ENCODE data around the gene LYPD6. TPM values are rescaled to one million over a fixed set of nuclear protein-coding genes. Genes with fewer than 3 reads are reported as not detected.

Gene LYPD6
- total RNA-seq, 2 donors from 2014 or later, result 0.99 to 2.9 TPM

DNA sequence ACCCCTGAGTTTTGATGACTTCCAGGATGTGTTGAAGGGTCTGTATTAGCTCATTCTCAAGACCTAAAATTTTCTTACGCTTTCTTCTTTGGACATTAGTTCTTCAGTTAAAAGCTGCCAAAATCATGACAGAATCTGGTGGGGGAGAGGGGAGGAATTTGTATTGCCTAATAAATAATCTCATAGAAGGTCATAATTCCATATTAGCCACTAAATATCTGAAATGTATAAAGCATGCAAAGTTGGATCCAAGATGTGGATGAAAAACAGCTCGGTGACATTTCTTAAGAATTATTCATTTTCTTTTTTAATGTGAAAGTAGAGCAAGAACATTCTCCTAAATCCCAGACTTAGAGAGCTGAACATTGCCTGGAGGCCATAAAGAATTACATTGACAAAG is 137.0 kb downstream of the LYPD6 start:
- no peak for DNase-seq
- Histone ChIP-seq H3K27ac (no peak overlapping the region), H3K36me3 (replicated peaks in 1 of 2; ENCODE audit: insufficient read depth in 1 of 2, low read depth in 2 of 2) (no peaks in the 10 kb centered on the region), H3K27me3 (no peaks in the 10 kb centered on the region), H3K9me3 (no peaks in the 10 kb centered on the region), H3K4me1 (no peaks in the 10 kb centered on the region), H3K4me3 (no peak overlapping the region)
- ATAC-seq, result no peak
- 85 to 98% methylated on average over 2 of the region's 2 CpGs for WGBS, 2 donors
- TF ChIP-seq POLR2A (IDR thresholded peaks at IDR 0.05) (no peak), CTCF (IDR thresholded peaks at IDR 0.05) (no peak)
- intact Hi-C loops (cut with DNase I), result no loop called here

DNA sequence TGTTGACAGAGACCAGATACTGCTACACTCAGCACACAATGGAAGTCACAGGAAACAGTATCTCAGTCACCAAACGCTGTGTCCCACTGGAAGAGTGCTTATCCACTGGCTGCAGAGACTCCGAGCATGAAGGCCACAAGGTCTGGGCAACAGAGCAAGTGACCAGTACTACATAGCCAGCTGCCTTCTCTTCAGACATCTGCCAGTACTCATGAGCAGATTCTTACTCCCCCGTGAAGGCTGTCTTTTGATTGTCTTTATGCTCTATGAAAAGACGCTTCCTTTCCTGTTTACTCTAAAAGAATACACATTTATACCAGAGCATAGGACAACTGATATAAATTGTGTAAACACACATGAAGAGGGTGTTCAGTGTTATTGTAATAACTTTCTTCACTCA is 138.2 kb downstream of the LYPD6 start:
- TF ChIP-seq CTCF (IDR thresholded peaks at IDR 0.05) (no peak), POLR2A (IDR thresholded peaks at IDR 0.05) (no peak)
- no peak for ATAC-seq
- Histone ChIP-seq H3K36me3 (replicated peaks in 1 of 2; ENCODE audit: insufficient read depth in 1 of 2, low read depth in 2 of 2) (no peaks in the 10 kb centered on the region), H3K4me3 (no peak overlapping the region), H3K9me3 (no peaks in the 10 kb centered on the region), H3K27me3 (no peaks in the 10 kb centered on the region), H3K27ac (no peak overlapping the region), H3K4me1 (no peaks in the 10 kb centered on the region)
- DNase-seq, result no peak
- intact Hi-C loops (cut with DNase I), result no loop called here
- 79 to 92% methylated on average over 4 of the region's 4 CpGs for WGBS, 2 donors

- no peak for DNase-seq
- intact Hi-C loops (cut with DNase I), result no loop called here
These were observed 139.7 kb downstream of the LYPD6 start for GRCh38 chr2:149470046-149470445.

DNA sequence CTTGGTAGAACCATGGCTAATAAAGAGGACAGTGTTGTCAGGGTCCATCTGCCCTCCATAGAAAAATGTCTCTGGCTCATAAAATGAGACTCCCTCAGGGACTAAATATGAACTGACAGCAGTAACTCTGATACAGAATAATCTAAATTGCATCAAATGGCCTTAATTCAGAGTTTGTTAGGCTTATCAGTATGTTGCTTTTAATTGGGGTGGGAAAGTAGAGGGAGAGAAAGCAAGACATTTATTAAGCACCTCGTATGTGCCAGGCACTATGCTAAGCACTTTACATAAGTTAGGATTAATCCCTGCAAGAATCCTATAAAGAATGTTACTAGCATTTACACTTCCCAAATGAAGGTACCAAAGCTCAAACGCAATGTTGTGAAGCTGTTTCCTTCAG is 142.0 kb downstream of the LYPD6 start:
- WGBS, 2 donors, result 81 to 90% methylated on average over 2 of the region's 2 CpGs
- Histone ChIP-seq H3K4me3 (no peak overlapping the region), H3K36me3 (replicated peaks in 1 of 2; ENCODE audit: insufficient read depth in 1 of 2, low read depth in 2 of 2) (no peaks in the 10 kb centered on the region), H3K27ac (no peak overlapping the region), H3K9me3 (no peaks in the 10 kb centered on the region), H3K4me1 (no peaks in the 10 kb centered on the region), H3K27me3 (no peaks in the 10 kb centered on the region)
- intact Hi-C loops (cut with DNase I), result no loop called here
- DNase-seq (no peak), ATAC-seq (no peak)
- TF ChIP-seq POLR2A (IDR thresholded peaks at IDR 0.05) (no peak), CTCF (IDR thresholded peaks at IDR 0.05) (no peak)

More at GRCh38 chr2:149470046-149470445, 139.7 kb downstream of the LYPD6 start:
- 69 to 72% methylated on average over 7 of the region's 7 CpGs for whole genome bisulfite sequencing, 2 donors
- Histone ChIP-seq H3K9me3 (no peaks in the 10 kb centered on the region), H3K27ac (no peak overlapping the region), H3K4me1 (no peaks in the 10 kb centered on the region), H3K36me3 (replicated peaks in 1 of 2; ENCODE audit: insufficient read depth in 1 of 2, low read depth in 2 of 2) (no peaks in the 10 kb centered on the region), H3K4me3 (no peak overlapping the region), H3K27me3 (no peaks in the 10 kb centered on the region)
- ATAC-seq, result no peak
- TF ChIP-seq POLR2A (IDR thresholded peaks at IDR 0.05) (no peak), CTCF (IDR thresholded peaks at IDR 0.05) (no peak)

DNA sequence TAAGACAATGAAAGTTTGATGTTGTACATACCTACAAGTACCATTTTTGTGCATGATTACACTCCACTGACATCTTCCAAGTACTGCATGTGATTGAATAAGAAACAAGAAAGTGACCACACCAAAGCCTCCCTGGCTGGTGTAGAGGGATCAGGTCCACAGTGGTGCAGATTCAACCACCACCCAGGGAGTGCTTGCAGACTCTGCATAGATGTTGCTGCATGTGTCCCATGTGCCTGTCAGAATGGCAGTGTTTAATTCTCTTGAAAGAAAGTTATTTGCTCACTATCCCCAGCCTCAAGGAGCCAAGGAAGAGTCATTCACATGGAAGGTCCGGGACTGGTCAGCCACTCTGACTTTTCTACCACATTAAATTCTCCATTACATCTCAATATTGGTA is 142.7 kb downstream of the LYPD6 start:
- Histone ChIP-seq H3K27me3 (no peaks in the 10 kb centered on the region), H3K9me3 (no peaks in the 10 kb centered on the region), H3K4me1 (no peaks in the 10 kb centered on the region), H3K4me3 (no peak overlapping the region), H3K36me3 (replicated peaks in 1 of 2; ENCODE audit: insufficient read depth in 1 of 2, low read depth in 2 of 2) (no peaks in the 10 kb centered on the region), H3K27ac (no peak overlapping the region)
- TF ChIP-seq POLR2A (IDR thresholded peaks at IDR 0.05), result no peak
- TF ChIP-seq CTCF (IDR thresholded peaks at IDR 0.05), result no peak
- 81% methylated on average over 1 of the region's 1 CpG for WGBS, 2 donors
- ATAC-seq (no peak), DNase-seq (no peak)
- intact Hi-C loops (cut with DNase I), result no loop called here

All from body of pancreas (tissue), 4 donors.